Germinal center (tissue), 1 donor: ENCODE results near the gene RUNX1.

Source experiments
- DNase-seq: peaks from one replicate; pipeline ENCODE4 v3.0.0; 2012; ENCODE audit warnings: mixed read lengths, low spot score

Gene RUNX1

DNA sequence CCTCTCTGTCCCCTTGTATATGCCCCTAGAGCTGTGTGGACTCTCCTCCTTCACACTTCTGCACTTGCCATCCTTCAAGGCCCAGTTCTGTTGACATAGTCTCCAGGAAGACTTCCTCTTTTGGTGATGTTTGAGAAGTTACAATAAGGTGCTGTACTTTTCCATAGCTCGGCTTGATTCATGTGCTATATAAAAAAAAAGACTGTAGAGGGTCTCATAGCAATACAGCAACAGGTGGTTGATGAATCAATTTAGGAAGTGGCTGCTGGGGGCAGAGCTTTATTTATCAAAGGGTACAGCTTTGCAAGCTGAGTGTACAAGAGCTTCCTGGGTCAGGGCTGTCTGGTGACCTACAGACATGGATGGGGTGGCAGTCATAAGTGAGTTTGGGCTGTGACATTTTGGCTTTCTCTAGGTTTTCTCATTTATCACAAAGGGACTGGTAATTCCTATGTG lies 102.7 kb downstream of the RUNX1 start:
- peak; percentile 10 for DNase-seq

DNA sequence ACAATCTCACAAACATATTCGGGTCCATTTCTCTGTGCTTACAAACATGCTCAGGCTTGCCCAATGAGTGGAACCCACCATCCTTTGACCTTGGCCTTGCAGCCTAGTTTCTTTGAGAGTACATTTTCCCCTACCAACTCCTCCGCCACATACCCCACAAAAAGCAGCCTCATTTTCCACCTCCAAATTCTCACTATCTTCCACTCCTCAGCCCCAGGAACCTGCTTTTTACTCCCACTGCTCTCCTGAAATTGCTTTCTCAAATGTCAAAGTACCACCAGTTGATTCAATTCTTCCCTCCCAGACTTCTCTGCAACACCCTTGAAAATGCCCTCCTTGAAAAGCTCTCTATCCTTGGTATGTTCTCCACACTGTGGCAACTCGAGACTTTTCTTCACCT lies 103.8 kb downstream of the RUNX1 start:
- DNase-seq, result no peak

DNA sequence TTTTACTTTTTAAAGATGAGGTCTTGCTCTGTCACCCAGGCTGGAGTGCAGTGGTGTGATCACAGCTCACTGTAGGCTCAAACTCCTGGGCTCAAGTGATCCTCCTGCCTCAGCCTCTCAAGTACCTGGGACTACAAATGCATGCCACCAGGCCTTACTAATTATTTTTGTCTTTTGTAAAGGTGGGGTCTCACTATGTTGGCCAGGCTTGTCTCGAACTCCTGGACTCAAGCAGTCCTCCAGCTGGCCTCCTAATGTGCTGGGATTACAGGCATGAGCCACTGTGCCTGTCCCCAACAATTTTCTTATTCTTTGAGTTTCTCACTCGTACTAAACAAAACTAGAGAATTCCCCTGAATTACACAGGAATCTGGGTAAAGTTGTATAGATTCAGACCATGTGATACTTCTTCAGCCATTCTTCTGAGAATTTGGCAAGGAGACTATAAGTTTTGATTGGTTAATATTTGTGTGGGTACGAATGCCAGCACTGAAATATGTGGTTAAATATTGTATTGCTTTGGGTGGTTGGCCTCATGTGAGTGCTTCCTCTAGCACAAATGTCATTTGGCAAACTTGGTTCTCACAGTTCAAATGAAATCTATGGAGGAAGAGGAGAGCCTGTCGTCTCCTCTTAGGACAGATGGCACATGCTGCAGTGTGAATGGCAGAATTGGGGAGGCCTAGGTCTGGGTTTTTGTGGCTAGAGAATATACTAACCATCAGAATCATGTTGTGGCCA lies 104.9 kb downstream of the RUNX1 start:
- no peak for DNase-seq

DNA sequence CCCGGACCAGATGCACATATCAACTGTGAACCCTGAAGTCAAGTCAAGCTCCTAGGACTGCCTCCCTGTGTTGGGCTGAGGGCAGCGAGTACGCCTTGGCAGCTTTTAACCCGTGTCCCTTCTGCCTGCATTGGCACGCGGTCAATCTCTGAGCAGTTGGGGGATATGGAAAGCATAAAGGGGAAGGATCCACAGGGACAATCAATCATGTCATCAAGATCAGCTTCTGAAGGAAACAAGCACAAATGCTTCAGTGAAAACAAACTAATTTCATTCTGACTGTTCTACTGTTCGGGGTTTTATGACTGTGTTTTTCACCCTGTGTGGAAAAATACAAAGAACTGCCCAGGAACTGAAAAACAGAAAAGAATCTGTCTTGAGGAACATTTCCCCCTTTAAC lies 106.2 kb downstream of the RUNX1 start:
- DNase-seq, result no peak

DNA sequence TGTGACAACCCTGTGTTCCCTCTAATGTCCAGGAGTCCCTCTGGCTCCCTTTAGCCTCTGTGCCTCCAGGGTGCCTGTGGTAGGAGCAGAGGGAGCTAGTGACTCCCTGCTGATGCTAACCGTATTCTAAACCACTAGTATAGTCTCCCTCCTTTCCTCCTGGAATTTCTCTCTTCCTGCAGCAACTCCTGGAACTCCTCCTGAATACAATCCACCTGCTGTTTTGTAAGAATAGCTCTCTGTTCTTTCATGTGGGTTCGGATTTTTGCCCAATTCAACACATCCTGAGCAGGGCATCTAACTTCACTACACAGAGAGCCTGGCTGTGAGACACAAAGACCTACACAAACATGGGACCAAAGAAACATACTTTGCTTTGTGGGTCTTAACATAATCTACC lies 107.9 kb downstream of the RUNX1 start:
- no peak for DNase-seq

DNA sequence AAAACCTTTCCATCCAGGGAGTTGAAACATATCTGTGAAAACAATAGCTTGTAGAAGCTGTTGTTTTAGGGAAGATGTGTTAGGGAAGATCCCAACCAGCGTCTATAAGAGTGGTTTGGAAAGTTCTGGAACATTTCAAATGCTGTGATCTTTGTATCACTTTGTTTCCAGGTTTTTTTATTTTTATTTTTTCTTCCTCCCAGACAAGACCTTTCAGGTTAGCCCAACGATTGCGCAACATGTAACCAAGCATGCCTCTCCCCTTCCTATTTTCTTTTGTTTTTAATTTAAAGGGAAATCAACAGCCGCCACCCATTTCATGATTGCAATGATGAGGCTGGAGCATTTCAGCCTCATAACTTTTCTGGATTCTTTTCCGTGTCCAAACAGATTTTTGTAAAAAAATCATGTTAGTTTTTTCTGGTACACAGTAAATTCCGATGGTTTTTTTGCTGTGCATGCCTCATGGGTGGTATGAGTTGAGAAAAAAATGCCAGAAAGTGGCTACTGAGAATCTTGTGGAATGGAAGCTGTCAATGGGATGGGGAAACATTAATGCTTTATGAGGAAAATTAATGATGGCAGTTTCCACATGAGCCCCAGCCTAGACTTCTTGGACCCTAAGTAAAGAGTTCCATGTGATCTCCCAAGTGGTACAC lies 109.3 kb downstream of the RUNX1 start:
- DNase-seq, result no peak

DNA sequence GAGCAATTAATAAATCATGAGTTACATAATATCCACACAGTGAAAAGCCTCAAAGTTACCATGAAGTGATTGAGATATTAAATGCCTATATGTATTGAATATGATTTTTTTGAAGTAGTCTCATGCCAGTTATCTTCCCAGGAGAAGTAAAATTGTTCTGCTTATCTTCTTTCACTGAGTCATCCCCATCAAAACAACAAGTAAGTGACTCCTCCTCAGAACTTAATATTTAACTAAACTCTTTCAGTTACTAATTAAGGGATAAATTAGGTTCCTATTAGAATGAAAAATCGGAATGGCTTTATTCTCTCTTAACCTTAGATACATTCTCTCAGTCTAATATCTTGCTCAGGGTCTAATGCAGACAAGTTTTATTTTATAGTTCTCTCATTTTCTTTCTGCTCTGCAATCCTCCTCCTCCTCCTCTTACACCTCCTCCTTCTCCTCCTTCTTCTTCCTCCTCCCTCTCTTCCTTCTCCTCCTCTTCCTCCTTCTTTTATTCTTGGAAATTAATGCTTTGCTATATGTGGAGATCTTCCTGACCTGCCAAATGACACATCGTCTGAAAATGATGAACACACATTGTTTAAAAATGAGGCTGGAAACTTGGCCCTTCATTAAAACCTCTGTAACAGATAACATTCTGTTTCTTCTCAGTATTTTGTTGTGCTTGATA lies 110.9 kb downstream of the RUNX1 start:
- no peak for DNase-seq

DNA sequence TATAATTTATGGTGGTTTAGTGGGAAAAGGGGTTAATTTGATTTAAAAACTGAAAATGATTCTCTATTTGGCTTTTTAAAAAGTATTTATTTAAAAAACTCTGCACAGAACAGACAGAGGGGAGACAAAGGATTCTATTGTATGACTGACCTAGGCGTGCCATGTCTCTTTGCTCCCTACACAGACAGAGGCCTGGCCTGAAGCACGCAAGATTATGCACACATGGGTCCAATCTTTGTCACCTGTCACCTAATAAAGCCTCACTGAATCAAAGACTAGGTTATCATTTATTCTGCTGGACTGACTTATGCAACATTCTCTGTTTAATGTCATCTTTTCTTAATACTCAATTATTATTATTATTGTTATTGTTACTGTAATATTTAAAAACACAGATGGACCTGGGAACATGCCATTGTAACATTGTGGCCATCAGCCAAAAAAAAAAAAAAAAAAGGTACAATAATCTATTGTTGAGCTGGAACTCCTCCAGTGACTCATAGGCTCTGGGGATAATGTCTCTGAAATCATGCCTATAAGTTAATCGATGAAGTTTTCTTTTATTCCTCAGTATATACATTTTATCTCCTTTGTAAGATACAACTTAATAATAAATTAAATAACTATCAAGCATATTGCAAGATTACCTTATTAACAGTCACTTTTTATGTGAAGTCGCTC lies 112.1 kb downstream of the RUNX1 start:
- DNase-seq, result no peak

DNA sequence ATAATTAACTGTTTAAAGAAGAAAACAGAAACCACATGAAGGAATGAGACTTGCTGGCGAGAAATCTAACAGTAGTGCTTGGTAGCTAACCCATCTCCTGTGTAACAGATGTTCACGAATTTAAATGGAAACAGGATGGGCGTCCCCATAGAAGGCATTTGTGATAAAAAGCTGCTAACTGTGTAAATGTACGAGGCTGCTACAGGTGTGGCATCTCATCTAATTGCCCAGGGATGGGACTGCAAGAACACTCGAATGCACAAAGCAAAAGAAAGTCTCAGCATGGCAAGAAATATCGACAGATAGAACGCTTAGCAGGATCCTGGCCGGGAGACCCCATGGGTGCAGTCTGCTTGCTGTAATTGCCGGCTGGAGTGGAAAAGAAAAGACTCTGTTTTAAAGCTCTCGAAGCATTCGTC lies 112.7 kb downstream of the RUNX1 start:
- DNase-seq, result no peak

DNA sequence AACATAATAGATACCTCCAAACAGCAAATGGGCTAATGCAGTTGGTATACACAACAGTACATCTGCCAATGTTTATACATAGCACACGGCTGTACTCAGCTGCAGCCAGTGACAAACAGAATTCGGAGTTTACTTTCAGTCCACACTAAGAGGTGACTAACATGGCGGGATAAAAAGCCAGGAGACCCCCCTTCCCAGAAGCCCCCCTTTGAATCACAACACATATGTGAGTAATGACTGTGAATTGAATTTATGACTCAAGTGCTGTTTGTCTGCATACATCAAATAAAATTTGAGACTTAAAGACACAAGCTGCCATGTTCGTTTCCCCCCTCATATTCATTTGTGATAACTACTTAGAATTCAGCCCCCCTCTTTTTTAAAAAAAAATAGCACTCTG lies 113.2 kb downstream of the RUNX1 start:
- no peak for DNase-seq

DNA sequence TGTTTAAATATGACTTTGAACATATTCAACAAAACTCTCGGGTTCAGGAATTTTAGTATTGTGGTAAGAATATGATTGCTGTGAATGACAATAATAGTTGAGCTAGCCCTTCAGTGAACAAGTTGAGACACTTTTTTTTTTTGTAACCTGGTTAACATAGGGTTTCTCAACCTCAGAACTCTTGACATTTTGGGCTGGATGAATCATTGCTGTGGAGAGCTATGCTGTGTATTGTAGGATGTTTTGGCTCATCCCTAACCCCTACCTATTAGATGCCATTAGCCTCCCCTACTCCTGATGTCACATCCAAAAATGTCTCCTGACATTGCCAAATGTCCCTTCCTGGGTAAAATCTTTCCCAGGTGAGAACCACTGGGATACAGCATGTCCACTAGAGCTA lies 113.7 kb downstream of the RUNX1 start:
- DNase-seq, result no peak

DNA sequence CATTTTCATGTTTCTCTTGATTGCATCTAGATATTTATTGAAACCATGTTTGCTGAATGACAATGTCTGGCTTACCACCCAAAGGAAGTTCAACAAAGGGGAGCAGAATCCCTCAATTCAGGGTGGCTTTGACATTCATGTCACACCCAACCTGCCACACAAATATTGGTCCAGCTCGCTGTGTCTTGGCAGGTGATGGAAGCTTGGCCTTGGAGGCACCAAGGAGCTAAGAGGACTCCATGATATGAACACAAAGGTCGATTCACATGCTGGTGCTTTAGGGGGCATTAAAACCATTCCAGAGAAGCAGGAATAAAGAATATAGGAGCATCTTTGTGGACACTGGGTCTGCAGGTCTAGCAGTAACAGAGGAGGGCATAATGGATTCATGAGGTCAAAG lies 114.8 kb downstream of the RUNX1 start:
- no peak for DNase-seq

DNA sequence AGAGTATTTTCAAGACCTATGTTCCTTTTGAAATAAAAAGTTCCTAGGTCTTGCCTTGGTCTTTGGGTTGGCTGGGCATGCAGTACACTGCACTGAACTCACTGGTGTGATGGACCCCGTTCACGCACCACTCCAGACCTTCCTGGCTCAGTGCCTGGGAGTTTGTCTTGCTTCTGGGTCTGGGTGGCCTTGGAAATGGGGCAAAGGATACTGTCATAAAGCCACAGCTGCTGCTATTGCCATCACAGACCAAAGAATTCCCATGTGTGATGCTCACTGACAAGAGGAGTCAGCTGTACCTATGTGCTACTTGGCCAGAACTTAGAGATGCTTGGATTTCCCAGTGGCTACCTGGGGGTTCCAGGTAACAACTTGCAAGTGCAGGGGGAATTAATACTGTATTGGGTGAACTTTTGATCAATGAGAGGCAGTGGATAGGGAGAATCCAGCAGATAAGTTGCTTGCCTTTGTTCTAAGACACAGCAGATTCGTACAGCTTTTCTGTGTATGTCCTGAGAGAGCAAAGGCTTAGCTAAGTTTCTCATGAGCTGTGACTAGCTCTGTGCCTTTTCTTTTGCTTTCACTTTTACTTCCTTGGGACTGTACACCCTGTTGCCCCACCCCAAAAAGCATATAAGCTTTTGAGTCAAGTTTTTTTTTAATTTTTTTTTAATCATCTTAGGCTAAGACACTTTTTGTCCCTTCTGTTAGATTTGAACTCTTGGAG lies 115.3 kb downstream of the RUNX1 start:
- peak; percentile 28 for DNase-seq

DNA sequence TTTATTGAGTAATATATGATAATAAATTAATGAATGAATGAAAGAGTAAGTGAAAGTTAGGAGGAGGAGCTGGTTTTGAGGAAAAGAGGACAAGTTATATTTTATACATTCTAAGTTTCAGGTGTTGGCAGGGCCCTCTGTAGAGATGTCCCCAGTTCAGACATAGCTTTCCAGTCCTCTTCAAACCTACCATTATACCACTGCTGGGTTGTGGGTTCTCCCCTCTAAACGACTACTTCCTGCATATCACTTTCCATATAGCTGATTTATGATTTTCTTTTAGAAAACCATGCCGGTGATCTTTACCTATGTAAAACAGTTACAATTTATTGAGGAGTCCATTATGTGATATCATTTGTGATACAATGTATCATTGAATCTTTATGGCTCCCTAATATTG lies 116.9 kb downstream of the RUNX1 start:
- no peak for DNase-seq

DNA sequence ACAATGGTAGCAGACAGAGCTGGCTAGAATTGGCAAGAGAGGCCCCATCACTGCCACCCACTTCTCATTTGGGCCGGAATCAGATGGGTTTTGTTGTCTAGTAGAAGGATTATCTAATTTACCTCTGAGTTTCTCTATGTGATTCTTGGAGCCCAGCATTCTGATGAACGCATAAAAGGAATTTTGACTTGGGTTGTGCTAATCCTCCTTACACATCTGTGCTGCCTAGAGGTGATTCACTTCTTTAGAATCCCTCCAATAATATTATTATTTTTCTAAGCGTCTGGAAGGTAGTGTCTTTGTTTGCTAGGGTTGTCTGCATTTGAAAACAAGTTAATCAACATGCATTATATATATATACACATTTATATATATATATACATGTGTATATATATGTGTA lies 118.1 kb downstream of the RUNX1 start:
- DNase-seq, result no peak

DNA sequence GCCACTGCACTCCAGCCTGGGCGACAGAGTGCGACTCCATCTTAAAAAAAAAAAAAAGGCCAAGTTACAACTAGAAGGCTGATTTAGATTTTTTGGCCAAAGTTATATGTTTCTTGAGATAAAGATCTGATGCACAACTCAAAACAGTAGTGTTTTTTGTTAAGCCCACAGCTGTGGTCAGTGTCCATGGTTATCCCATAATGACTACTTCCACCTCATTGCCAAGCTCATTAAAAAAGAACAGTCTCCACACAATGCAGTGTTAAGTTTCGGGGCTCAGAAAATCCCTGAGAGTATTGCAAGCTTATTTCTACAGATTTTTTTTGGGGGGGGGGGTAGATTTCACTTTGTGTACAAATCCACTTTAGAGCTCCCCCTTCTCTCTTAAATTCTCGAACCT lies 120.5 kb downstream of the RUNX1 start:
- no peak for DNase-seq

DNA sequence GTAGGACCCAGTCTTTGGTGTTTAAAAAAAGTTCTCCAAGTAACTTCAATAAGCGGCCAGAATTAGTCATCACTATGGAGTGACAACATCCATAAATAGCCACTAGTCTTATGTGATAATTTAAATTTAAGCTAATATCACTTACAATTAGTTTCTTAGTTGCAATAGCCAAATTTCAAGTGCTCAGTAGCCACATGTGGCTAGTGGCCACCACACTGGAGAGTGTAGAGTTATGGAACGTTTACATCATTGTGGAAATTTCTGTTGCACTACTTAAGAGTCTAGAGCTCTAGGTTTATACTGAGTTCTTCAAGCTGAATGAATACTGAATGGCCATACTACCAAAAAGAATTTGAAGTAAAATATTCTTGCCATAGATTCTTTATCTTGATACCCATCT lies 121.1 kb downstream of the RUNX1 start:
- no peak for DNase-seq

DNA sequence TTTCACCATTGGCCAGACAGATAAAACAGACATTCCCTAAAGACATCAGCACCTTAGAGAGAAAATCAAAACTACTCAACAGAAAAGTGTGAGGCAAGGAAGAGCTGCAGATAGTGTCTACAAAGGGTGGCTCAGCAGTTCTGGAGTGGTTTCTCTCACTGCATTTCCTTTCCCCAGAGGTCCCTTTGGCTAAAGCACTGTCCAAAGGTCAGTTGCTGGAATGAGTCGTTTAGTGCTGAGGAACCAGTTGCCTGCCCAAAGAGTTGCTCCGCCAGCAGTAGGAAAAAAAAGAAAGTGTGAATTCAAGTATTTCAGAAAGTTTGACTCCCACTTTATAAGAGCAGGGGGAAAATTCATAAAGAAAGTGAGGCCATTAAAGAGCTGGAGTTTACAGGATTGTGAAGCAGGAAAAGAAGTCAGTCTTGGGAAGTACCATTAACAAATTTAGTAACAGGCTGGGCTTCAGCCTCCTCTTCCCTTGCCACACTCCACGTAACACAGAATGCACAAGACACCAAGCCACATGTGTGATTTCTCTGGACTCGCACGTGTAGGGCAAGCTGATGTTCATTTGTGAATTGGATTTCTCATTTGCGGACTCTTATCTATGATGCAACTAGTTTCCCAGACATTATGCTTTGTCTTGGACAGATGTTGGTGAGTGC lies 122.2 kb downstream of the RUNX1 start:
- no peak for DNase-seq

DNA sequence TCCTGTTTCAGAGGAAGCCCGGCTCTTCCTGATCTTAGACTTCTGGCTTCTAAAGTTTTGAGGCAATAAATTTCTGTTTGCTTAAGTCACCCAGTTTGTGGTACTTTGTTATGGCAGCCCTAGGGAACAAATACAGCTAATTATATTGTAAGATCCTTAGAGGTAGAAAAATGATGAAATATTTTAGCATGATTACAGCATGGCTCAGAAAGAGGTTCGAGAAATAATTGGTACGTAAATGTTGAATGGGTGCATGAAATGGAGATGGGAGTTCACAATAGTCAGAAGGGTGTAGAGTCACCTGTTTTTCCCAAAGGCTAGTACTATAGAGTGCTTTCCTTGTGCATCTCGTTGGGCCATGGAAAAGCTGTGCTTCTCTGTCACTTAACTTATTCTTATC lies 123.5 kb downstream of the RUNX1 start:
- DNase-seq, result no peak

DNA sequence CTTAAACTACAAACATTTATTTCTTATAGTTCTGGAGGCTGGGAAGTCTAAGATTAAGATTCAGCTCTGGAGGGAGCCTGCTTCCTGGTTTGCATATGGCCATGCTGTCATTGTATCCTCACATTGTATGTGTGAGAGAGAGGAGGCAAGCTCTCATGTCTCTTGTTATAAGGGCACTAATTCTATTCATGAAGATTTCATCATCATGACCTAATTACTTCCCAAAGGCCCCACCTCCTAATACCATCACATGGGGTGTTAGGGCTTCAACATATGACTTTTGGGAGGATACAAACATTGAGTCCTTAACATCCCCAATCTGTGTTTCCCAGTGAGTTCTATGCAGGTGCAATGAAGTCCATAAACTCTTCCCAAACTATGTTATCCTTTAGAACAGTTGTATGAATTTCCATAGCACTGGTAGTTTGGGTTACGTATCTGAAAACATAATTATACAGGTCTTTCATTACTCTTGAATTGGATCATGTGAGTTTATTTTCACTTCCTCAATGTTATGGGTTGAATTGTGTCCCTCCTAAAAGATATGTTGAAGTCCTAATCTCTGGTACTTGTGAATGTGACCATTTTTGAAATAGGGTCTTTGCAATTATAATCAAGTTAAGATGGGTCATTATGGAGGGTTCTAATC lies 124.2 kb downstream of the RUNX1 start:
- peak; percentile 24 for DNase-seq

DNA sequence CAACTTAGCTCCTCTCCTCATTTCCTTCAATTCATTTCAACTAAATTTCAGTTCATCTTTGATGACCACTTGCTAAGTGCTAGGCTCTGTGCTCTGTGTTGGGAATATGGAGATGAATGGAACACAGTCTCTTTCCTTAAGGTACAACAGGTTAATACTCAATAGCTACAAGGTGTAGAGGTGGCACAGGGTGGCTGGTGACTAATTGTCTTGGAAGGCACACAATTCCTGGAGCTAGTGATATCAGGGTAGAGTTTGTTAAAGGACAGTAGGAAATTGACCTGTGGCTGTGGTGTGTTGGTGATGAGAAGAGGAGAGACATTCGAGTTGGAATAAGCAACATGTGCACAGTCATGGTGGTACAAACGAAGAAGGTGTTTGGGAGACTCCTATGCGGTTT lies 124.9 kb downstream of the RUNX1 start:
- DNase-seq, result no peak
